K562 (cell line): ENCODE data around the gene ATF6B. TPM values are rescaled to one million over a fixed set of nuclear protein-coding genes. Genes with fewer than 3 reads are reported as not detected.

Experiments
- C11orf30 ChIP-seq: fragments of 450-650 bp; IDR thresholded peaks from 2 replicates; pipeline ENCODE4 v1.6.1; 2016; ENCODE audit warnings: low read depth, mild to moderate bottlenecking
- CHD2 ChIP-seq: IDR thresholded peaks from 2 replicates; pipeline ENCODE4 v1.6.1; 2011; ENCODE audit warnings: low read depth, low read length
- MLLT1 ChIP-seq, 2 experiments: fragments of 450-650 bp; IDR thresholded peaks; 2 replicates each; pipeline ENCODE4 v1.6.1; 2016
- MYC ChIP-seq, 2 experiments: fragments of 250-450 bp in 1 of 2; sonication (Bioruptor Pico) in 1 of 2; IDR thresholded peaks; 2 replicates each; pipeline versions ENCODE4 v1.5.1 to v1.6.1; 2012 to 2021; ENCODE audit warnings: low read depth in 2 of 2, borderline replicate concordance in 1 of 2, improper control_type of control experiment in 1 of 2, low read length in 1 of 2, mild to moderate bottlenecking in 1 of 2, moderate library complexity in 1 of 2
- POLR2A ChIP-seq: fragments of 450-650 bp; conservative IDR thresholded peaks from 2 replicates; pipeline ENCODE4 v1.6.1; 2016
- PRMT5 ChIP-seq: sonication (generic); formaldehyde crosslinking; IDR thresholded peaks from 2 replicates; pipeline ENCODE4 v1.5.0; 2020; ENCODE audit warnings: missing genetic modification reagents
- SNRNP70 ChIP-seq: fragments of 200-400 bp; formaldehyde crosslinking; optimal IDR thresholded peaks from 2 replicates; pipeline ENCODE3; 2017; ENCODE audit warnings: low read depth, low read length
- SOX6 ChIP-seq: fragments of 450-650 bp; IDR thresholded peaks from 2 replicates; pipeline ENCODE4 v1.6.1; 2014; ENCODE audit warnings: mild to moderate bottlenecking
- TAF7 ChIP-seq: fragments of 450-650 bp; IDR thresholded peaks from 2 replicates; pipeline ENCODE4 v1.6.1; 2016; ENCODE audit warnings: missing genetic modification characterization, missing compliant biosample characterization
- THRA ChIP-seq: fragments of 450-650 bp; IDR thresholded peaks from 2 replicates; pipeline ENCODE4 v1.6.1; 2017; ENCODE audit warnings: mild to moderate bottlenecking, moderate library complexity
- USF1 ChIP-seq: sonication (generic); formaldehyde crosslinking; IDR thresholded peaks from 2 replicates; pipeline ENCODE4 v1.9.0; 2022; ENCODE audit warnings: mild to moderate bottlenecking, missing genetic modification reagents
- ZBTB2 ChIP-seq: fragments of 450-650 bp; IDR thresholded peaks from 2 replicates; pipeline ENCODE4 v1.6.1; 2016; ENCODE audit warnings: antibody characterized with exemption
- ZFP30 ChIP-seq: fragments of 250-450 bp; sonication (Bioruptor Pico); IDR thresholded peaks from 2 replicates; pipeline ENCODE4 v1.8.0; 2022; ENCODE audit warnings: moderate library complexity, mild to moderate bottlenecking, inconsistent platforms, borderline replicate concordance
- ZHX1 ChIP-seq: fragments of 150-350 bp; conservative IDR thresholded peaks from 2 replicates; pipeline ENCODE4 v1.6.1; 2014; ENCODE audit warnings: low read length
- ZNF224 ChIP-seq: sonication (generic); formaldehyde crosslinking; IDR thresholded peaks from 2 replicates; pipeline ENCODE4 v1.8.0; 2022; ENCODE audit warnings: mild to moderate bottlenecking, missing genetic modification reagents
- ZNF253 ChIP-seq: fragments of 250-450 bp; sonication (Bioruptor Pico); conservative IDR thresholded peaks from 2 replicates; pipeline ENCODE4 v1.6.1; 2021; ENCODE audit warnings: mild to moderate bottlenecking
- ZNF282 ChIP-seq: sonication (generic); formaldehyde crosslinking; IDR thresholded peaks from 2 replicates; pipeline ENCODE4 v1.8.1; 2023; ENCODE audit warnings: missing genetic modification reagents
- ZNF316 ChIP-seq: fragments of 450-650 bp; IDR thresholded peaks from 2 replicates; pipeline ENCODE4 v1.6.1; 2016
- ZNF431 ChIP-seq: sonication (generic); formaldehyde crosslinking; IDR thresholded peaks from 2 replicates; pipeline ENCODE4 v1.8.0; 2022; ENCODE audit warnings: mild to moderate bottlenecking, missing genetic modification reagents
- ZNF589 ChIP-seq: fragments of 200-800 bp; sonication (Bioruptor generic); IDR thresholded peaks from 2 replicates; pipeline ENCODE4 v1.6.1; 2016; ENCODE audit warnings: low read depth, missing genetic modification characterization, missing compliant biosample characterization
- ZZZ3 ChIP-seq: fragments of 450-650 bp; IDR thresholded peaks from 2 replicates; pipeline ENCODE4 v1.6.1; 2016; ENCODE audit warnings: antibody characterized with exemption, mild to moderate bottlenecking, moderate library complexity
- polyA plus RNA-seq, 8 experiments: library from polyadenylated mRNA; depleted of rRNA in 4 of 8; stranded (reverse) in 5 of 8; unstranded in 3 of 8; fragments of >200 nt; fragmentation: Nextera tagmentation in 2 of 8; fragmentation: Illumina TruSeq in 1 of 8; extraction: Ambion mirVana in 2 of 8; extraction: Trizol in 1 of 8; gene quantifications; 2 replicates each; pipeline versions ENCODE4 v1.2.1 to v1.2.3, GENCODE V29; 2011 to 2014; ENCODE audit warnings: inconsistent platforms in 1 of 8, missing spikeins in 1 of 8
- total RNA-seq, 7 experiments: library from RNA; depleted of rRNA in 6 of 7; stranded (reverse); fragments of >200 nt in 6 of 7; fragmentation: Illumina TruSeq in 2 of 7; extraction: Trizol in 2 of 7; gene quantifications; 2 replicates each; pipeline versions ENCODE4 v1.2.1 to v1.2.3, GENCODE V29; 2011 to 2021; ENCODE audit warnings: low replicate concordance in 1 of 7

Gene ATF6B
- total and polyA plus RNA-seq, 9 of the 15 experiments (the other 6 are each of a cell fraction or from before 2014, with no cell fraction given) = 20.7 to 131 (median 31.7) TPM

GRCh38 chr6:32127717-32128592, at the start of gene ATF6B (continued):
- TF ChIP-seq MLLT1 (IDR thresholded peaks at IDR 0.05) = 0 out of 4 replicates have a peak, but pooled peaks have one; percentile 55 to 56
- peak; percentile 93 for TF ChIP-seq C11orf30
- peak; percentile 85 for TF ChIP-seq ZBTB2
- no peak for TF ChIP-seq ZFP30 (CRISPR knock-in tag)
- TF ChIP-seq ZNF589 (CRISPR knock-in tag) = no peak
- peak; percentile 85 for TF ChIP-seq POLR2A
- peak; percentile 92 for TF ChIP-seq USF1 (CRISPR knock-in tag)
- 0 out of 2 replicates have a peak, but pooled peaks have one; percentile 40 for TF ChIP-seq ZNF224 (CRISPR knock-in tag)
- no peak for TF ChIP-seq SNRNP70
- peak; percentile 89 for TF ChIP-seq TAF7 (tag)
- no peak for TF ChIP-seq THRA
- TF ChIP-seq ZZZ3 = no peak
- no peak for TF ChIP-seq ZNF431 (CRISPR knock-in tag)
- TF ChIP-seq ZHX1 = no peak
- no peak for TF ChIP-seq ZNF282
- no peak for TF ChIP-seq PRMT5 (CRISPR knock-in tag)
- peak; percentile 92 for TF ChIP-seq ZNF316
- TF ChIP-seq ZNF253 = no peak
- peak; percentile 56; the same call in 1 of the 2 replicates for TF ChIP-seq MYC (IDR thresholded peaks at IDR 0.05; ENCODE audit: low read depth, low read length)
- TF ChIP-seq MYC (CRISPR knock-in tag; IDR thresholded peaks at IDR 0.05; ENCODE audit: borderline replicate concordance, low read depth) = 0 out of 2 replicates have a peak, but pooled peaks have one; percentile 28
- TF ChIP-seq SOX6 = 0 out of 2 replicates have a peak, but pooled peaks have one; percentile 6
- no peak; the same call in 1 of the 2 replicates for TF ChIP-seq CHD2
